ENCODE data around the gene BCHE.
A peak's percentile ranks its signal among the peaks of the same experiment; 100 is the strongest.

The BCHE gene

DNA sequence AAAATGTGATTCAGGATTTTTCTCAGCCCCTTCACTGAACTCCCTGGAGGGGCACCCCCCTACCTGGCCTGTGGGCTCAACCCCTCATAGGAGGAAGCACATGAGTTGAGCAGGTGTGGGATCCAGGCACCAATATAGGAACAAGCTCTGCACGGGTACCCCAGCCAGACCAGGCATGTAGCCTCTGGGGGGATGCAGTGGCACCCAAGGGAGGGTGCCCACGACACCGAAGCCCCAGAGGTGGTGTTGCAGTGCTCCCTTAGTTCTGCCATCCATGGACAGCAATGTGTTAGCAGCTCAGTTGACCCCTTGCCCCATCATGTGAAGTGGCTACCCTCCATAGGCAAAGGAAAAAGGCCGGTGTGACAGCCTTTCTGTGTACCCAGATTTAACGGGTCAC is 30.9 kb upstream of the BCHE start:
- TF ChIP-seq, protein P1, sequence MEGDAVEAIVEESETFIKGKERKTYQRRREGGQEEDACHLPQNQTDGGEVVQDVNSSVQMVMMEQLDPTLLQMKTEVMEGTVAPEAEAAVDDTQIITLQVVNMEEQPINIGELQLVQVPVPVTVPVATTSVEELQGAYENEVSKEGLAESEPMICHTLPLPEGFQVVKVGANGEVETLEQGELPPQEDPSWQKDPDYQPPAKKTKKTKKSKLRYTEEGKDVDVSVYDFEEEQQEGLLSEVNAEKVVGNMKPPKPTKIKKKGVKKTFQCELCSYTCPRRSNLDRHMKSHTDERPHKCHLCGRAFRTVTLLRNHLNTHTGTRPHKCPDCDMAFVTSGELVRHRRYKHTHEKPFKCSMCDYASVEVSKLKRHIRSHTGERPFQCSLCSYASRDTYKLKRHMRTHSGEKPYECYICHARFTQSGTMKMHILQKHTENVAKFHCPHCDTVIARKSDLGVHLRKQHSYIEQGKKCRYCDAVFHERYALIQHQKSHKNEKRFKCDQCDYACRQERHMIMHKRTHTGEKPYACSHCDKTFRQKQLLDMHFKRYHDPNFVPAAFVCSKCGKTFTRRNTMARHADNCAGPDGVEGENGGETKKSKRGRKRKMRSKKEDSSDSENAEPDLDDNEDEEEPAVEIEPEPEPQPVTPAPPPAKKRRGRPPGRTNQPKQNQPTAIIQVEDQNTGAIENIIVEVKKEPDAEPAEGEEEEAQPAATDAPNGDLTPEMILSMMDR (IDR thresholded peaks at IDR 0.05): no peak

DNA sequence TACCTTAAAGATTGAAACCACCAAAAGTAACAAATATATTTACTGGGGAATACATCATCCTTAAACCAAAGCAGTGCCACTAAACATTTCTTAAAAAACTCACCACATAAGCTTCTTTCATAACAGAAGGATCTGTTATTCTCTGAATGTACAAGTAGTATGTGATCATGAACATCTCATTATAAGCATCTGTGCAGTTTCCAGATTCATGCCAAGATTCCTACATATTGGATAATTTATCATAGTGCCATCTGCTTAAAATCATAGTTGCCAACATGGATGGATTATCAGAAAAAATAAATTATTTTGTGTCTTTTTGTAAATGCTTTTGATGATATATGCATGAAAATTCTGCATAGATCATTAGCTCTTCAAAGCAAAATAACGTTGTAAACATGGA is 21.8 kb upstream of the BCHE start:
- TF ChIP-seq, protein P1 (IDR thresholded peaks at IDR 0.05): no peak

DNA sequence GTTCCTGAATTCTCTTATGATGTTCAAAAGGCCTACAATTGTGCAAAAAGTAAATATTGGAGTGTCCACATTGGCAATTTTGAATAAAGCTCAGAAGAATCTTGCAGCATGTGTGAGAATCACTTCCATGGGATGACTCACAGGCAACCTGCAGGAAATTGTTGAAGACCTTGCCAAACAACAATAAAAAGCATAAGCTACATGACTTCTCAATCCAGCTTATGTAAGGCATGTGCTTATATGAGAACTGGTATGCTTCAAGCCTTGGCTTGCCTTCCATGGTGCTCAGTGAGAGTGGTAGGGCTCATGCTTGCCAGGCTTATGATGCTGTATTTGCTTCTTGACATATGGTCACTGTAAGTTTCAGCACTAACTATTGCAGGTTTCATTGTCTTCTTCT is 18.4 kb upstream of the BCHE start:
- TF ChIP-seq, protein P1 (IDR thresholded peaks at IDR 0.05): no peak

DNA sequence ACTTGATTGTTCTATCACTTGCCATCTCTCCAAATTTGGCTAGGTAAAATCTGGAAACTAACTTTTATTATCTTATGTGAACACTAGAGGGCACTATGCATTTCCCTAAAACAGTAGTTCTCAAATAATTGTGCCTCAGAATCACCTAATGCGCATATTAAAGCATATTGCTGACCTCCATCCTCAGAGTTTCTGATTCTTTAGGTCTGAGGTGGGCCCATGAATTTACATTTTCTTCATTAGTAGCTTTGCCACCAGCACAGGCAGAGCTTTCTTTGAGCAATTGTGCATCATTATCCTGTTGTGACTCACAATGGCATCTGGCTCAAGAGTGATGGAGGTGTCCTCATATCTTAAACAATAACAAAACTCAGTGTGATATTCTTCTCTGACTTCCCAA is 17.5 kb upstream of the BCHE start:
- TF ChIP-seq, protein P1 (IDR thresholded peaks at IDR 0.05): peak; percentile 63

DNA sequence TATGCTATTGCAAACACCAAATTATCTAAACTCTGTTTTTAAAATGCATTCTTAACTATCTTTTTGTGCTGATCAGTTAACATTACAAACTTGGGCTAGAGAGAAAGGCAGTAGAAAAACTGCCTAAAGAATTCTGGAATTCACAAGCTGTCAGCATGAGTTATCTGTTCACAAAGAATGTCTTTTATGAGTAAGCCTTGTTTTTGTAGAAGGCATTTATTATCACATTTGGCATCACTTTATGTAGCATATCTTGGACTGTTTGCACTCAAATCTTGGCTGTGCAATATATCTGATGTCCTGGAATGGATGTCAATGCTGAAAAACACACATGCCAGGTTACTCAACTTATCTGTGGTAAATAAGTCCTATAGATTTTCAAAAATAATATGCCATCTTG is 15.5 kb upstream of the BCHE start:
- TF ChIP-seq, protein P1 (IDR thresholded peaks at IDR 0.05): no peak

DNA sequence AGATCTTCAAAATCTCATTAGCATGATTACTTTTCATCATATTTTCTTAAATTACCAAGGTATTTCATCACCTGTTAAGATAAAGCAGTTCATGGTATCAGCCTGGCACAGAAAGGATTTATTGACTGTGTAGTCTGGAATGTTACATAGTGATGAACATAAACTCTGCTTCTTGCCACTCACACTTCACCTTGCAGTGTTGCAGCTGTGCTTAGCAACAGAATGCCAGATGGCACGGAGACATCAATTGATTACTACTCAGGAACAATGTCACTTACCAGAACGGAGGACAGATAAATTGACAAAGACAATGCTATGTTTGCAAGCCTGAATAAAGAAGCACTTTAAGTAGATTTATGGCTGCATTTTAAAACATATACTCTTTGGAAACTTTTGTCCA is 15.0 kb upstream of the BCHE start:
- TF ChIP-seq, protein P1 (IDR thresholded peaks at IDR 0.05): no peak

DNA sequence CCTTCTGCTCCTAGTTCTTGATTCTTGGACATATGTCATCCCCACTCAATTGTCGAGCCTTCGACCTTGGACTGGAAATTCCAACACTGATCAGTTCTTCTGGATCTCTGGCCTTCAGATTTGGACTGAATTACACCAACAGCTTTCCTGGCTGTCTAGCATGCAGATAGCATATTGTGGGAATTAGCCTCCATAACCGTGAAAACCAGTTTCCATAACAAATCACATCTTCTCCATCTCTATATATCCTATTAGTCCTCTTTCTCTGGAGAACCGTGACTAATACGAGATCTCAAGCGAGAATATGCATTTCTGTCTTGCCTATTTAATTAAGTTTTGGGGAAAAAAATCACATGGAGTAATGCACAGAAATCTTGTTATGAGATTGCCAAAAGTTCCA is 8.8 kb upstream of the BCHE start:
- TF ChIP-seq, protein P1 (IDR thresholded peaks at IDR 0.05): no peak

DNA sequence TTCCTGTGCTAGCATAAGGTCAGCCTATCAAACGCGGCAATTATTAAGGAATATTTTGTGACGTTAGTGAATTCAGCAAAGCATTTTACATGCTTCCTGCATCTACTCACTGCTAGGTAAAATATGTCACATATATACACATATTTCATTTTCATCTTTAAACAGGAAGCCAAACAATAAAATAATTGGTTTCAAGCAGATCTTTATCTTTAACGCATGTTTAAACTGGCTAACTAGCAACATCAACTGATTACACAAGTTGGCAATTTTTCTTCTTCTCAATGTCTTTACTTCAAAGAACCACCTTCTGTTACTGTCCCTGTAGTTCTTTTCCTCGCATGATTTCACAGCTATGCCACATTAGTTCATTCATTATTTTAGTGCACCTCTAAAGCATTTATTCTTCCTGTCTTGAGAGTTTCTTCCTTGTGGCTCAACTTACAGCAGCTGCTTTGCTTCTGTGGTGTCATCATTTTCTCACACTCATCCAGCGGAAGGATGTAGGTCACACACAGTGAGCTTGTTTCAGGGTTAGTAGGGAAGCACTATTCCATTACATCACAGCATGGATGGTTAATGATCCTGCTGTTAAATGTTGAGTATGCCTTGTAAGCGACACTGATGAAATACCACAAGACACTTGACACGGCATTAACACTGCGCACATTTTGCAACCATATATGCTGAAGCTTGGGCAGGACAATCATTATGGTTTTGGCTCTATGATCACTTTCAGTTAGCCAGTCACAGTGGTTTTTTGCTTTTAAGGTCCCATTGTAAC is 2.3 kb upstream of the BCHE start:
- TF ChIP-seq, protein P1 (IDR thresholded peaks at IDR 0.05): no peak

All from LNCAP (cell line).